Naive B cell (primary cell): ENCODE data around the gene GNA14. TPM values are rescaled to one million over a fixed set of nuclear protein-coding genes. Genes with fewer than 3 reads are reported as not detected.

Source experiments
- ATAC-seq, 2 donors: fragments of 150-1000 bp; cut with Tn5 transposase; 2 replicates each; pipeline ENCODE4 v1.10.0; 2021; ENCODE audit warnings: low read depth in 2 of 2, mild to moderate bottlenecking in 2 of 2, moderate library complexity in 2 of 2
- DNase-seq: peaks from one replicate; pipeline ENCODE4 v3.0.0; 2022
- H3K27ac Mint-ChIP-seq, 6 donors: one replicate each; pipeline ENCODE4 v1.8.0; 2020 to 2022; ENCODE audit warnings: mild to moderate bottlenecking in 6 of 6, mixed read lengths in 6 of 6, moderate library complexity in 5 of 6, inconsistent platforms in 2 of 6
- H3K27me3 Mint-ChIP-seq, 3 donors: one replicate each; pipeline ENCODE4 v1.8.0; 2021 to 2022; ENCODE audit warnings: mixed read lengths in 3 of 3, mild to moderate bottlenecking in 1 of 3
- H3K36me3 Mint-ChIP-seq, 2 donors: one replicate each; pipeline ENCODE4 v1.8.0; 2020 to 2022; ENCODE audit warnings: mixed read lengths in 2 of 2, inconsistent platforms in 1 of 2, mild to moderate bottlenecking in 1 of 2
- H3K4me1 Mint-ChIP-seq, 3 donors: one replicate each; pipeline ENCODE4 v1.8.0; 2020 to 2022; ENCODE audit warnings: mixed read lengths in 3 of 3, inconsistent platforms in 1 of 3, mild to moderate bottlenecking in 1 of 3, moderate library complexity in 1 of 3
- H3K4me3 Mint-ChIP-seq, 8 donors: one replicate each; pipeline ENCODE4 v1.8.0; 2020 to 2022; ENCODE audit warnings: mild to moderate bottlenecking in 8 of 8, mixed read lengths in 8 of 8, moderate library complexity in 8 of 8, inconsistent platforms in 2 of 8
- H3K9me3 Mint-ChIP-seq, 7 donors: one replicate each; pipeline ENCODE4 v1.8.0; 2020 to 2022; ENCODE audit warnings: mixed read lengths in 7 of 7, mild to moderate bottlenecking in 5 of 7, inconsistent platforms in 2 of 7, moderate library complexity in 1 of 7
- polyA plus RNA-seq, 6 donors: library from polyadenylated mRNA; unstranded; fragments of 300-500 nt; fragmentation: Illumina TruSeq; gene quantifications; one replicate each; pipeline ENCODE4 v1.2.3, GENCODE V29; 2021; ENCODE audit warnings: low read depth in 6 of 6

GNA14 gene
- polyA plus RNA-seq, 6 donors from 2014 or later = not detected

DNA sequence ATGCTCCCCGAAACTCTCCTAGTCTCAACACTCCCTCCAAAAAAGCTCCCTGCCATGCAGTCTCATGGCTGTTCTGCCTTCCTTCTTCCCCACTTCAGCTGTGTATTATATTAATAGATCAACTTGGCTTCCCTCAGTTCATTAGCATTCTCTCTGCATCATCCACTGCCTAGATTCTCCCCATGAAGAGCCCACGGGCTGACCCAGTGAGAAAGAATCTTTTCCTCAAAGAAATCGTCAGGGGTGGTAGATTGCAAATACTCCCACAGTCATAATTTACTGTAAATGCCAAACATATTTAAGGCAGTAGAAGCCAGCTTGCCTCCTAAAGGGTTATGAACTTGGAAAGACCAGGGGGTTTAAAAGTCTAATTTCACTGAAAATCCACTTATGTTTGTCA lies 33.5 kb downstream of the GNA14 start:
- Mint-ChIP-seq H3K36me3 (peaks cover 0 to 5% of the 10 kb centered on the region in 2 donors), H3K9me3 (peaks cover 0 to 8% (median 3%) of the 10 kb centered on the region in 7 donors), H3K27me3 (peaks cover 0 to 6% (median under 1%) of the 10 kb centered on the region in 3 donors), H3K4me3 (no peak overlapping the region), H3K27ac (no peak overlapping the region), H3K4me1 (no peaks in the 10 kb centered on the region)
- ATAC-seq (no peak), DNase-seq (no peak)

DNA sequence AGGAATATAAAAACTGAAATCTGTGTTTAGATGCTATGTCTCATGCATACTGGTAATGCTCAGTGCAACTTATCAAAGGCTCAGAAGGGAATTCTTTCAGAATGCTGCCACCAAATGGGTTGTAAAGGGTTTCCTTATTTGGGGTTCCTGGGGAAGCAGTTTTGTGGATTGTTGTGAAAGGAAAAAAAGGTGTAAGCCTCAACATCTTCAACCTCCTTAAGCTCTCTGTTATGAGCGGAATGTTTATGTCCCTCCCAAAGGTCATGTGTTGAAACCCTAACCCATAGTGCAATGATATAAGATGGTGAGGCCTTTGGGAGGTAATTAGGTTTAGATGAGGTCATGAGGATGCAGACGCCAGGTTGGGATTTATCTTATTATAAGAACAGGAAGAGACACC lies 41.6 kb downstream of the GNA14 start:
- Mint-ChIP-seq H3K36me3 (no peaks in the 10 kb centered on the region), H3K4me3 (no peak overlapping the region), H3K4me1 (no peaks in the 10 kb centered on the region), H3K9me3 (peaks cover 0 to 5% (median 2%) of the 10 kb centered on the region in 7 donors), H3K27me3 (peaks cover 23 to 33% (median 24%) of the 10 kb centered on the region in 3 donors), H3K27ac (no peak overlapping the region)
- DNase-seq = no peak
- ATAC-seq = no peak

DNA sequence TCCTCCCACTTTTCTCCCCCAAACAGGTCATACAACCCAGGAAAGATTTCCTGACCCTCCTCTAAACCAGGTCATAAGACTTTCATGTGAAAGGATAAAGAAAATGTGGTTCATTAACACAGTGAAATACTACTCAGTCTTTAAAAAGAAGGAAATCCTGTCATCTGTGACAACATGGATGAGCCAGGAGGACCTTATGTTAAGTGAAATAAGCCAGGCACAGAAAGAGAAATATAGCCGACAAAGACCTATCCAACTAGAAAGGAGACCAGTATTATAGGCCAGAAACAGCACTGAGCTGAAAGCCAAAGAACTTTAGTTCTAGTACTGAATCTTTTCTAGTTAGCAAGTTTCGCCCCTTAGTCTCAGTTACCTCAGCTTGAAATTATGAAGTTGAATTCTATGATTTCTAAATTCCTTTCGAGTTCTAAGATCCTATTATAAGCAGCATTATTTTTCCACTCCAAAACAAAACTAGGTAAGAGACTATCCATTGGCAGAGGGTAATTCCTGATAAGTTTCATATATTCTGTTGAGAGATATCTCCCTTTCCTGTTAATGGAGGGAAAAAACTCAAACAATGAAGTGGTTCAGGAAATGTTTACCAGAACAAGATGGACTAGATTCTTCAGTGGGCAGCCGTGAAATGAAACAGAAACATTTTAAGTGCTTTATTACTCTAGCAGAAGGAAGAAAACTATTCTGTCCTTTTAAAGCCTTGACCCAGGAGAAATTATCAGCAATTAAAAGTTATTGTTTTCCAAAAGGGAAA lies 42.5 kb downstream of the GNA14 start:
- Mint-ChIP-seq H3K4me1 (no peaks in the 10 kb centered on the region), H3K27me3 (peaks cover 23 to 33% (median 28%) of the 10 kb centered on the region in 3 donors), H3K9me3 (peaks cover 0 to 9% (median 2%) of the 10 kb centered on the region in 7 donors), H3K27ac (no peak overlapping the region), H3K4me3 (no peak overlapping the region), H3K36me3 (no peaks in the 10 kb centered on the region)
- ATAC-seq (no peak), DNase-seq (no peak)

DNA sequence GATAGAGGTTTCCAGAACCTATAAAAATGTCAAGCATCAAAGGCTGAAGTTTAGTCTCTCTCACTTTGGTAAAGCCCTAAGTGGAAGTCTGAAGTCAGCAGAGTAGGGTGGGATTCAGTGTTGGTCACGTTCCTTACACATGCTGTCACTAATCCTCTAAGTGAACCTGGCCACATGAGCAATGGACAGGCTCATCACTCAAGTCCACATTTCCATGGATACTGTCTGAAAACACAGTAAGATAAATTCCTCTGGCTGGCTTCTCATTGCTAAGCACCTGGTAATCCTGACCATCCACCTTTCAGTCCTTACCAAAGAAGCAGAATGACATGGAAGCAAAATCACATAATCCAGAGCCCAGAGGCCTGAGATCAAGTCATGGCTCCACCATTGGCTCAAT lies 43.8 kb downstream of the GNA14 start:
- ATAC-seq (no peak), DNase-seq (no peak)
- H3K27me3 Mint-ChIP-seq = peaks cover 14 to 30% (median 25%) of the 10 kb centered on the region in 3 donors
- no peaks in the 10 kb centered on the region for H3K4me1 Mint-ChIP-seq
- H3K9me3 Mint-ChIP-seq = peaks cover 0 to 9% (median 2%) of the 10 kb centered on the region in 7 donors
- no peak overlapping the region for H3K4me3 Mint-ChIP-seq
- no peaks in the 10 kb centered on the region for H3K36me3 Mint-ChIP-seq
- H3K27ac Mint-ChIP-seq = no peak overlapping the region

DNA sequence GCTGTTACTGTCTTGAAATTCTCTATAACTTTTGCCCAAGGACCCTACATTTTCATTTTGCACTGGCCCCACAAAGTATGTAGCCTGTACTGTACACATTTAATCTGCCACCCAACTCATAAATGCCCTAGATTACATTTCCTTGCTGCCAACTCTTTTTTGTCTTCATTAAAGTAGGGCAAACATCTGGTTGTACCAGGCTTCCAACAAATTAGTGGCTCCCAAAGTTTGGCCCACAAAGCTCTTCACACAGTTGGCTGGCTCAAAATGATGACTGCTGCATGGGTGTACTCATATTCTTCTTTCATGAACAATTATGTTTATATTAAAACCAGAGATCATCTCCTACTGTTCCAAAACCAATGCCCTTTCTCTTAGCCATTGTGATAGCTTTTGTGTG lies 45.3 kb downstream of the GNA14 start:
- peaks cover 0 to 9% (median 0%) of the 10 kb centered on the region in 7 donors for H3K9me3 Mint-ChIP-seq
- no peak overlapping the region for H3K27ac Mint-ChIP-seq
- no peak overlapping the region for H3K4me3 Mint-ChIP-seq
- peaks cover 13 to 24% (median 20%) of the 10 kb centered on the region in 3 donors for H3K27me3 Mint-ChIP-seq
- H3K4me1 Mint-ChIP-seq = no peaks in the 10 kb centered on the region
- H3K36me3 Mint-ChIP-seq = no peaks in the 10 kb centered on the region
- DNase-seq = no peak
- no peak for ATAC-seq

DNA sequence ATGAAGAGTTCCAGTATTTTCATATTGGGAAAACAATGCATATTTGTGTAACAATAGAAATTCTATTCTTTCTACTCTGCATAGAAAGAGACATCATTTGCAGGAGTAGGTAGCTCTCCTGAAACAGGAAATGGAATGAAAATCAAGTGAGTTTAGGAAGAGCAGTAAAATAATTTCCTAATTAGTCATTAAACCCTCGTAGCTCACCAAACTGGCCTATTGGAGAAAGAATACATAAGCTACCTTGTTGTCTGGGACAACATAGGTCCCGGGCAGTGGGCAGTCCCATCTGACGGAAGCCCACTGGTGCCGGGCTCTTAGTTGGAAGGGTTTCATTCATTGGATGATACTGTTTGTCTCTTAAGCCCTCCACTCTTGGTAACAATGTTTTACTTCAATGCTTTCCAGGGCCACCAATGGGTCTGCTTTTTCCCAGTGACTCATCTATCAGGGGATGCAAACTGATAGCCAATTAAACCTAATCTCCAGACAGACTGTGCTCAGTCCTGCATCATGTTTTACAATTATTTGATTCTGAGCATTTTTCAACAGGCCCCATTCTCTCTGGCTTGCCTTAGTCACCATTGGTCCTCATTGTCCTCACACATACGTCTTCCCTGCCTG lies 46.5 kb downstream of the GNA14 start:
- Mint-ChIP-seq H3K4me3 (no peak overlapping the region), H3K36me3 (no peaks in the 10 kb centered on the region)

DNA sequence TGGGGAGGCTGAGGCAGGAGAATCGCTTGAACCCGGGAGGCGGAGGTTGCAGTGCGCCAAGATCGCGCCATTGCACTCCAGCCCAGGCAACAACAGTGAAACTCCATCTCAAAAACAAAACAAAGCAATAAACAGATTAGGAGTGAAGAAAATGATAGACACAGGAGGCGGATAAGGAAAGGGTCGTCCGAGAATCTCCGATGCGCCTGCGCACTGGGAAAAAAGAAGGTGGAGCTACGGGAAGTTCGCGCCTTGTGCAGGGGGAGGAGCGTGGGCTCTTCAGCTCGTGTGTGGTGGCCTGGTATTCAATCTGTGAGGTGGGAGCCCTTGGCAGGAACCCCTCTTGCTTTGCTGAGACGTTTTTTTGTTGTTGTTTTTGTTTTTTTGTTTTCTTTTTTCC lies 47.3 kb downstream of the GNA14 start:
- Mint-ChIP-seq H3K4me1 (no peaks in the 10 kb centered on the region), H3K9me3 (peaks cover 0 to 9% (median 0%) of the 10 kb centered on the region in 7 donors), H3K36me3 (no peaks in the 10 kb centered on the region), H3K4me3 (no peak overlapping the region), H3K27me3 (peaks cover 22 to 34% (median 28%) of the 10 kb centered on the region in 3 donors), H3K27ac (no peak overlapping the region)
- ATAC-seq (no peak), DNase-seq (no peak)

More for the DNA sequence above, 46.5 kb downstream of the GNA14 start:
- ATAC-seq = no peak
- no peak overlapping the region for H3K27ac Mint-ChIP-seq
- DNase-seq = no peak
- peaks cover 0 to 9% (median 0%) of the 10 kb centered on the region in 7 donors for H3K9me3 Mint-ChIP-seq
- no peaks in the 10 kb centered on the region for H3K4me1 Mint-ChIP-seq
- H3K27me3 Mint-ChIP-seq = peaks cover 17 to 30% (median 24%) of the 10 kb centered on the region in 3 donors

DNA sequence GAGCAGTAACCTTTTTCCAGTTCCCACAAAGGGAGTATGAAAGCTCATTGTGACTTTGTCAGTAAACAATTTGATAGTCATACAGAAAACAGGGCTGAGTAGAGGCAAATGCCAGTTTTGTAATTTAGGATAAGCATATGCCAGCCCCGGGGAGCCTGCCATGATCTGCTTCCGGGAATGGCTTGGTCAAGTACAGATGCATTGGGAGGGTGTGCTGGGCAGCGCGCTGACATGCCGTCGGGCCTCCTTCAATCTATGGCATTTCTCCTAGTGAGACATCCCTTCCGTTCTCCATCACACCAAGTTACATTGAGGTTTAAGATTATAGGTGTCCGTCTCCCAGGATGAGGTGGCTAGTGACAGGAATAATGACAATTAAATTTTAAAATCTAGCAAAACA lies 48.6 kb downstream of the GNA14 start:
- H3K36me3 Mint-ChIP-seq = no peaks in the 10 kb centered on the region
- no peak overlapping the region for H3K4me3 Mint-ChIP-seq
- H3K4me1 Mint-ChIP-seq = no peaks in the 10 kb centered on the region
- DNase-seq (no peak), ATAC-seq (no peak)
- peaks cover 22 to 29% (median 28%) of the 10 kb centered on the region in 3 donors for H3K27me3 Mint-ChIP-seq
- H3K27ac Mint-ChIP-seq = no peak overlapping the region
- H3K9me3 Mint-ChIP-seq = peaks cover 0 to 9% (median 0%) of the 10 kb centered on the region in 7 donors

DNA sequence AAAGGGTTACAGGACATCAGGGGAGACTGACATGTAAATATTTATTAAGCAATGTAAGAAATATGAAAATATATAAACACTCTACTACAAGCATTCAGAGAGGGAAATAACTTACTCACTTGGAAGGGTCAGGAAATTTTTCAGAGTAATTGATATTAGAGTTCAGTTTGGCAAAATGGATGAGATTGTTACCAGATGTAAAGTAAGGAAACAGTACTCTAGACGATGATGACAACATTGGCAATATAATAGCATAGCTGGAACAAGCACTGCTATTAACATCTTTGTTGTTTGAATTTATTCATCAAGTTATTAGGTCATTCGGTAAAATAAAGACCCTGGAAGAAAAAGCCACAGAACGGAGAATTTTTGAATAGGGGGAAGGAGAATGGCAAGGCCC lies 49.1 kb downstream of the GNA14 start:
- no peak overlapping the region for H3K4me3 Mint-ChIP-seq
- DNase-seq (no peak), ATAC-seq (no peak)
- peaks cover 22 to 29% (median 28%) of the 10 kb centered on the region in 3 donors for H3K27me3 Mint-ChIP-seq
- no peaks in the 10 kb centered on the region for H3K4me1 Mint-ChIP-seq
- peaks cover 0 to 9% (median 0%) of the 10 kb centered on the region in 7 donors for H3K9me3 Mint-ChIP-seq
- no peaks in the 10 kb centered on the region for H3K36me3 Mint-ChIP-seq
- H3K27ac Mint-ChIP-seq = no peak overlapping the region

DNA sequence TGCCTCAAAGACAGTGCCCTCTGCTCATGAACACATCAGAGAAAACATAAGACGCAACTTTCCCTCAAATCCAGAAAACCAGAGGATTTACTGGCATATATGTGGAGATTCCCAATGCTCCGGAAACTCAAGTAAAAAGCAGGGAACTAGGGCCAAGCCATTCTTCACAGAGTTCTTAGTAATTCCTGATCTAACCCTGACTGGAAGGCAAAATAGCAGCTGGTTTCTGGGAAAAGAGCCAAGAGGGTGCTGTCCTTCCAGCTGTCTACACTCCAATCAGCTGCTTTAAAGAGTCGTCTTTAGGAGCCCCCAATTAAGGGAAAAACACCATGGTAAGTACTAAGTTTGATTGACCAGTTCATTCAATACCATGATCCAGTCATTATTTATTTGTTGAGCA lies 49.6 kb downstream of the GNA14 start:
- H3K4me1 Mint-ChIP-seq = no peaks in the 10 kb centered on the region
- DNase-seq = no peak
- peaks cover 21 to 29% (median 28%) of the 10 kb centered on the region in 3 donors for H3K27me3 Mint-ChIP-seq
- no peak for ATAC-seq
- peaks cover 0 to 9% (median 0%) of the 10 kb centered on the region in 7 donors for H3K9me3 Mint-ChIP-seq
- H3K4me3 Mint-ChIP-seq = no peak overlapping the region
- no peaks in the 10 kb centered on the region for H3K36me3 Mint-ChIP-seq
- no peak overlapping the region for H3K27ac Mint-ChIP-seq

DNA sequence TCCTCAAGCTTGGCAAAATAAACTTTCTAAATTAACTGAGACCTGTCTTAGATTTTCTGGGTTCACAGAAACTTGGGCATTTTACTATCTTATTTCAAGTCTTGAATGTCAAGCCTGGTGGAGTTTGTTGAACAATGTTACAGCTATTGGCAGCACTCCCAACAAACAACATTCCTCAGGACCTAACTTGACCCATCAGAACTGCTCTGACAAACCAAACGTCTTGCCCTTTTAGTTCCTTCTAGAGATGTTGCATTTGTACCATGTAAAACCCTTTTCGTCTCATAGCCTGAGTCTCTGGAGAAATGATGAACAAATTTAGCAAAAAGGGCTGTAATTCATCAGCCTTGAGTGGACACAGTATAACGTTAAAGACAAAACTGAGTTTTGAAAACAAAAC lies 51.1 kb downstream of the GNA14 start:
- no peak overlapping the region for H3K27ac Mint-ChIP-seq
- ATAC-seq (no peak), DNase-seq (no peak)
- peaks cover 0 to 8% (median 0%) of the 10 kb centered on the region in 7 donors for H3K9me3 Mint-ChIP-seq
- H3K4me3 Mint-ChIP-seq = no peak overlapping the region
- no peaks in the 10 kb centered on the region for H3K4me1 Mint-ChIP-seq
- H3K36me3 Mint-ChIP-seq = no peaks in the 10 kb centered on the region
- H3K27me3 Mint-ChIP-seq = peaks cover 17 to 25% (median 21%) of the 10 kb centered on the region in 3 donors

DNA sequence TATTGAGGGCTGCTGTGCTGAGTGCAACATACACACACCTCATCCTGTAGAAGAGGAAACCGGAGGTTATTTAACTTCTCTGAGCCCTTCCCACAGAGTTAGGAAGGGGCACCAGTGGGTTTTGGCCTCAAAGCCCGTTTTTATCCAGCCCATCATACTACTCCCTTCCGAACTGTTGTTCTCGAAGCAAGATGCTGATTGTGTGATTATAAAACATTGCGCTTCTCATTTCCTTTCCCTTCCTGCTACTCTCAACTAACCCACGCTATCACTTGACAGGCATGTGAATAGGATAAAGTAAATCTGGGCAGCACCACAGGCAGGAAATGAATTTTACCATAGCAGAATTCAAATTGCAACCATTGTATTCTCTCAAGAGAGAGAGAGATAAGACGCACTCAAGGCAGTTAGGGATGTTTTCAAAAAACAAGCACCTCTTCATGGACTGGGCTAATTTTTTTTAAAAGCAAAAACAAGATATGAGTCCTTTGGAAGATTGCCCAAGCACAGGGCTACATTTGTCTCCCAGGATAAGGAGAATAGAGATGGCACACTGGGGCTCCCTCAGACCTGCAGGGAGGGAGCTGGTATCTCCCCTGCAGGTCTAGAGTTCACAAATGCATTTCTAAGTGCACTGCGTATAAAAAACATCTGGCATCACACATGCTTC lies 52.6 kb downstream of the GNA14 start:
- no peaks in the 10 kb centered on the region for H3K36me3 Mint-ChIP-seq
- peaks cover 0 to 3% (median 0%) of the 10 kb centered on the region in 7 donors for H3K9me3 Mint-ChIP-seq
- H3K27me3 Mint-ChIP-seq = peaks cover 16 to 19% (median 17%) of the 10 kb centered on the region in 3 donors
- no peak overlapping the region for H3K4me3 Mint-ChIP-seq
- no peak overlapping the region for H3K27ac Mint-ChIP-seq
- no peak for ATAC-seq
- DNase-seq = no peak
- no peaks in the 10 kb centered on the region for H3K4me1 Mint-ChIP-seq

DNA sequence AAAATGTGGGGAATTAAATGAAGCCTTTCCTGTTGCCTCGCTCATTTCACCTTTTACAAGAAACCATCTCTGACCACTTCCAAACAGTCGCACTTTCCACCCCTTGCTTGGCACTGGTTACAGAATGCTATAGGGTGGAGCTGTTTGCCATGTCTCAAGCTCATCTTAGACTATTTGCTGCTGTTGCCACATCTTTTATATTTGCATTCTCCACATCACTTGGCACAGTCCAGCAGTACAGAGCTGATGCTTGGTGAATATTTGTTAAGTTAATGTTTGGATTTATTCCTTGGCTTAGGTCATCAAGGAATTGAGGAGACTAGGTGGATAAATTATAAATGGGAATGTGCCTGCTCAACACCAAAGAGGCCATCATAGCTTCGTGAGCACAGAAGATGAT lies 53.2 kb downstream of the GNA14 start:
- ATAC-seq = no peak
- Mint-ChIP-seq H3K4me1 (no peaks in the 10 kb centered on the region), H3K4me3 (no peak overlapping the region)

More for the DNA sequence above, 53.2 kb downstream of the GNA14 start:
- H3K27ac Mint-ChIP-seq = no peak overlapping the region
- peaks cover 0 to 3% (median 0%) of the 10 kb centered on the region in 7 donors for H3K9me3 Mint-ChIP-seq
- DNase-seq = no peak
- H3K27me3 Mint-ChIP-seq = peaks cover 16 to 19% (median 17%) of the 10 kb centered on the region in 3 donors
- H3K36me3 Mint-ChIP-seq = no peaks in the 10 kb centered on the region
